HCT116 (cell line): ENCODE data around the gene FAM168A. TPM values are rescaled to one million over a fixed set of nuclear protein-coding genes. Genes with fewer than 3 reads are reported as not detected.

Experiments used
- ATAC-seq: fragments of 200-7000 bp; cut with Tn5 transposase; 2 replicates; pipeline ENCODE4 v1.9.1; 2020; ENCODE audit warnings: mild to moderate bottlenecking, moderate library complexity
- BruUV-seq: library from RNA; stranded (reverse); fragments of 400-500 nt; replicated peaks from 2 replicates; lab custom pipeline; 2021; lab: Mats Ljungman, UMichigan
- CTCF ChIA-PET: fragments of 300-600 bp; sonication (Branson Sonifier 250); formaldehyde crosslinking; loops from one replicate; lab custom pipeline; 2021; ENCODE audit warnings: antibody characterized with exemption; lab: Charles Lee
- POLR2A ChIA-PET: fragments of 300-600, 350-600 bp; sonication (Branson Sonifier 250); formaldehyde crosslinking; loops from one replicate; lab custom pipeline; 2021; ENCODE audit warnings: antibody characterized with exemption; lab: Charles Lee
- RAD21 ChIA-PET, 2 experiments: fragments of 300-600 bp; sonication (Branson Sonifier 250); formaldehyde crosslinking; loops; one replicate each; lab custom pipeline; 2023; ENCODE audit warnings: low total read pairs in 2 of 2; ENCODE audit not compliant: uncharacterized antibody in 2 of 2, unreplicated experiment in 2 of 2, low non-redundant PET in 1 of 2; lab: Charles Lee
- DNase-seq: peaks from one replicate; pipeline ENCODE4 v3.0.0-alpha.2; 2010; ENCODE audit warnings: low read depth, low spot score
- H2AFZ ChIP-seq: fragments of 200-600 bp; shearing (Covaris generic), sonication (generic); 2 replicates; pipeline ENCODE4 v1.6.1; 2017; ENCODE audit warnings: low read depth, mixed run types, mixed read lengths, antibody characterized with exemption, low read length; ENCODE audit not compliant: poor library complexity, severe bottlenecking
- H3K27ac ChIP-seq: 2 replicates; pipeline ENCODE4 v1.5.1; 2012; ENCODE audit warnings: low read depth, low read length
- H3K27me3 ChIP-seq: fragments of 200-600 bp; sonication (generic); 2 replicates; pipeline ENCODE4 v1.6.1; 2016; ENCODE audit warnings: mixed run types, low read length, mixed read lengths; ENCODE audit not compliant: insufficient read depth
- H3K36me3 ChIP-seq, 2 experiments: fragments of 200-500 bp in 1 of 2; fragments of 200-600 bp in 1 of 2; sonication (Bioruptor generic) in 1 of 2; sonication (generic) in 1 of 2; 2 replicates each; pipeline versions ENCODE4 v1.5.1 to v1.6.1; 2014 to 2016; ENCODE audit warnings: low read length in 2 of 2, inconsistent platforms in 1 of 2, mixed read lengths in 1 of 2, mixed run types in 1 of 2; ENCODE audit not compliant: insufficient read depth in 2 of 2, control insufficient read depth in 1 of 2
- H3K4me1 ChIP-seq, 2 experiments: fragments of 200-600 bp in 1 of 2; sonication (generic) in 1 of 2; 2 replicates each; pipeline versions ENCODE4 v1.5.1 to v1.6.1; 2012 to 2017; ENCODE audit warnings: low read length in 2 of 2, inconsistent platforms in 1 of 2, mild to moderate bottlenecking in 1 of 2, mixed read lengths in 1 of 2, mixed run types in 1 of 2, moderate library complexity in 1 of 2; ENCODE audit not compliant: insufficient read depth in 2 of 2, control insufficient read depth in 1 of 2
- H3K4me2 ChIP-seq: fragments of 200-600 bp; sonication (generic); 2 replicates; pipeline ENCODE4 v1.6.1; 2017; ENCODE audit warnings: mixed run types, low read length, mixed read lengths
- H3K4me3 ChIP-seq, 2 experiments: fragments of 200-600 bp in 1 of 2; sonication (generic) in 1 of 2; replicated peaks in 1 of 2; 2 replicates each; pipeline ENCODE4 v1.5.1; 2011 to 2016; ENCODE audit warnings: low read length in 2 of 2, control low read depth in 1 of 2, low read depth in 1 of 2, mild to moderate bottlenecking in 1 of 2, mixed read lengths in 1 of 2, mixed run types in 1 of 2
- H3K79me2 ChIP-seq: fragments of 200-600 bp; sonication (generic); 2 replicates; pipeline ENCODE4 v1.6.1; 2017; ENCODE audit warnings: mild to moderate bottlenecking, mixed run types, low read length, moderate library complexity, mixed read lengths; ENCODE audit not compliant: insufficient read depth
- H3K9ac ChIP-seq: fragments of 200-600 bp; sonication (generic); 2 replicates; pipeline ENCODE4 v1.6.1; 2016; ENCODE audit warnings: low read length, mixed read lengths
- H3K9me2 ChIP-seq: fragments of 200-600 bp; sonication (generic), shearing (Covaris generic); 2 replicates; pipeline ENCODE4 v1.6.1; 2017; ENCODE audit warnings: mixed run types, mild to moderate bottlenecking, moderate library complexity; ENCODE audit not compliant: insufficient read depth
- H3K9me3 ChIP-seq, 2 experiments: fragments of 200-500 bp in 1 of 2; fragments of 200-600 bp in 1 of 2; sonication (Bioruptor generic) in 1 of 2; sonication (generic) in 1 of 2; 2 replicates each; pipeline ENCODE4 v1.6.1; 2014 to 2017; ENCODE audit warnings: low read length in 2 of 2, mixed read lengths in 2 of 2, inconsistent platforms in 1 of 2, low read depth in 1 of 2, mild to moderate bottlenecking in 1 of 2, mixed run types in 1 of 2, moderate library complexity in 1 of 2; ENCODE audit not compliant: control insufficient read depth in 1 of 2, insufficient read depth in 1 of 2
- H4K20me1 ChIP-seq: fragments of 200-600 bp; sonication (generic), shearing (Covaris generic); 2 replicates; pipeline ENCODE4 v1.6.1; 2017; ENCODE audit warnings: mixed run types, mild to moderate bottlenecking, moderate library complexity; ENCODE audit not compliant: insufficient read depth
- ATF3 ChIP-seq: IDR thresholded peaks from 2 replicates; pipeline ENCODE4 v1.6.1; 2012
- CBX3 ChIP-seq: IDR thresholded peaks from 2 replicates; pipeline ENCODE4 v1.6.1; 2012; ENCODE audit warnings: low read depth
- CEBPB ChIP-seq: IDR thresholded peaks from 2 replicates; pipeline ENCODE4 v1.6.1; 2012; ENCODE audit warnings: low read depth
- CTCF ChIP-seq, 3 experiments: fragments of 200-600 bp in 1 of 3; sonication (generic) in 1 of 3; IDR thresholded peaks in 2 of 3; conservative IDR thresholded peaks in 1 of 3; 2 replicates each; pipeline ENCODE4 v1.5.1; 2012 to 2017; ENCODE audit warnings: low read depth in 2 of 3, low read length in 2 of 3, antibody characterized with exemption in 1 of 3, borderline replicate concordance in 1 of 3, control low read depth in 1 of 3, mild to moderate bottlenecking in 1 of 3, mixed read lengths in 1 of 3, mixed run types in 1 of 3, moderate library complexity in 1 of 3; ENCODE audit not compliant: insufficient read depth in 1 of 3
- EGR1 ChIP-seq: IDR thresholded peaks from 2 replicates; pipeline ENCODE4 v1.6.1; 2012; ENCODE audit warnings: low read depth
- ELF1 ChIP-seq: IDR thresholded peaks from 2 replicates; pipeline ENCODE4 v1.6.1; 2012; ENCODE audit warnings: low read depth, borderline replicate concordance
- EZH2 ChIP-seq: fragments of 200-600 bp; sonication (generic); IDR thresholded peaks from 2 replicates; pipeline ENCODE4 v1.6.1; 2017; ENCODE audit warnings: antibody characterized with exemption, mixed run types
- EZH2phosphoT487 ChIP-seq: fragments of 200-600 bp; IDR thresholded peaks from 2 replicates; pipeline ENCODE4 v1.6.1; 2018; ENCODE audit warnings: antibody characterized with exemption, borderline replicate concordance
- FOSL1 ChIP-seq: IDR thresholded peaks from 2 replicates; pipeline ENCODE4 v1.6.1; 2012; ENCODE audit warnings: low read depth
- JUND ChIP-seq: IDR thresholded peaks from 2 replicates; pipeline ENCODE4 v1.6.1; 2012
- MAX ChIP-seq: IDR thresholded peaks from 2 replicates; pipeline ENCODE4 v1.6.1; 2012
- POLR2AphosphoS5 ChIP-seq: IDR thresholded peaks from 2 replicates; pipeline ENCODE4 v1.6.1; 2011; ENCODE audit warnings: mild to moderate bottlenecking, low read depth, low read length, moderate library complexity
- RAD21 ChIP-seq: IDR thresholded peaks from 2 replicates; pipeline ENCODE4 v1.6.1; 2012; ENCODE audit warnings: low read depth, mild to moderate bottlenecking
- REST ChIP-seq: IDR thresholded peaks from 2 replicates; pipeline ENCODE4 v1.6.1; 2012; ENCODE audit warnings: low read depth
- SP1 ChIP-seq: IDR thresholded peaks from 2 replicates; pipeline ENCODE4 v1.6.1; 2012; ENCODE audit warnings: low read depth
- SRF ChIP-seq: IDR thresholded peaks from 2 replicates; pipeline ENCODE4 v1.6.1; 2012; ENCODE audit warnings: low read depth
- TCF7L2 ChIP-seq: IDR thresholded peaks from 2 replicates; pipeline ENCODE4 v1.7.0; 2011; ENCODE audit warnings: borderline replicate concordance, inconsistent platforms; ENCODE audit not compliant: insufficient read depth, insufficient read length; ENCODE audit errors: extremely low read depth
- ZBTB33 ChIP-seq: IDR thresholded peaks from 2 replicates; pipeline ENCODE4 v1.6.1; 2011; ENCODE audit warnings: mild to moderate bottlenecking, low read length, moderate library complexity; ENCODE audit not compliant: insufficient replicate concordance; ENCODE audit errors: extremely low read depth
- ZNF274 ChIP-seq: fragments of 200-500 bp; sonication (Bioruptor generic); IDR thresholded peaks from 2 replicates; pipeline ENCODE4 v1.6.1; 2014; ENCODE audit warnings: mild to moderate bottlenecking, low read depth, low read length, inconsistent platforms
- intact Hi-C: fragments of 100-400 bp; cut with micrococcal nuclease; formaldehyde crosslinking; loops from 2 replicates; pipeline ENCODE4 v1.10.0; 2022
- total RNA-seq: library from RNA; stranded (reverse); gene quantifications from one replicate; pipeline ENCODE4 v1.2.1, GENCODE V29; 2021; ENCODE audit not compliant: unreplicated experiment

Gene FAM168A
- total RNA-seq, 1 experiment from 2014 or later, result 31.5 TPM

- H3K9ac ChIP-seq, result no peak overlapping the region
- RAD21 ChIA-PET, result no interaction called here
- H3K27ac ChIP-seq, result no peak overlapping the region
- H3K4me1 ChIP-seq, result peaks cover 0 to 7% of the 10 kb centered on the region in 2 experiments; a peak in 1 of 4 replicates
- no peak for ATAC-seq
- no peak for DNase-seq
- intact Hi-C loops, result no loop called here
- H3K4me3 ChIP-seq, result no peak overlapping the region
- BruUV-seq, result no TSS peak
- H3K27me3 ChIP-seq, result no peaks in the 10 kb centered on the region
- H3K9me3 ChIP-seq, result no peaks in the 10 kb centered on the region
- no peaks in the 10 kb centered on the region for H3K79me2 ChIP-seq
- no peak overlapping the region for H3K4me2 ChIP-seq
- no peaks in the 10 kb centered on the region for H3K9me2 ChIP-seq
- TF ChIP-seq SRF (no peak), ZNF274 (no peak), JUND (no peak; the same call in 1 of the 2 replicates), TCF7L2 (no peak), EZH2phosphoT487 (no peak), EGR1 (no peak), ZBTB33 (no peak), RAD21 (no peak), POLR2AphosphoS5 (no peak), SP1 (no peak), ELF1 (no peak), REST (no peak), ATF3 (no peak), CTCF (IDR thresholded peaks at IDR 0.05 in 2 of 3, conservative IDR thresholded peaks at IDR 0.05 in 1 of 3; ENCODE audit: borderline replicate concordance in 1 of 3, insufficient read depth in 1 of 3, low read depth in 2 of 3, low read length in 2 of 3) (no peak), CEBPB (no peak), EZH2 (no peak), CBX3 (no peak), FOSL1 (no peak), MAX (no peak)
- POLR2A ChIA-PET, result no interaction called here
- H3K36me3 ChIP-seq, result peaks cover 0 to 4% of the 10 kb centered on the region in 2 experiments; a peak in 1 of 4 replicates
- no peaks in the 10 kb centered on the region for H4K20me1 ChIP-seq
- CTCF ChIA-PET, result no interaction called here
- H2AFZ ChIP-seq, result no peak overlapping the region
Observed at GRCh38 chr11:73412308-73412707, 185.6 kb downstream of the FAM168A start.
